Measurements from ENCODE around the gene DCTN1.

DNA sequence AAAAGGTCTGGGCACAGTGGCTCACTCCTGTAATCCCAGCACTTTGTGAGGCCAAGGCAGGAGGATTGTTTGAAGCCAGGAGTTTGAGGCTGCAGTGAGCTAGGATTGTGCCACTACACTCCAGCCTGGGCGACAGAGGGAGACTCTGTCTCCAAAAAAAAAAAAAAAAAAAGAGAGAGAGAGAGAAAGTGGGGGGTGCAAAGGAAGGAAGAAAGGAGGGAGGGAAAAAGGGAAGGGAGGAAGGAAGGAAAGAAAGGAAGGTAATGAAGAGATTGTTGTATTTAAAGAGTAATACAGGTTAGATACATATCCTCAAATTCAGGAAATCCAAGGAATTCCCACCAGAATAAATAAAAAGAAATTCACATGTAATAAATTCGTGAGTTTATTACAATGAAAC is 21.8 kb upstream of the DCTN1 start:
- TF ChIP-seq, protein P1, sequence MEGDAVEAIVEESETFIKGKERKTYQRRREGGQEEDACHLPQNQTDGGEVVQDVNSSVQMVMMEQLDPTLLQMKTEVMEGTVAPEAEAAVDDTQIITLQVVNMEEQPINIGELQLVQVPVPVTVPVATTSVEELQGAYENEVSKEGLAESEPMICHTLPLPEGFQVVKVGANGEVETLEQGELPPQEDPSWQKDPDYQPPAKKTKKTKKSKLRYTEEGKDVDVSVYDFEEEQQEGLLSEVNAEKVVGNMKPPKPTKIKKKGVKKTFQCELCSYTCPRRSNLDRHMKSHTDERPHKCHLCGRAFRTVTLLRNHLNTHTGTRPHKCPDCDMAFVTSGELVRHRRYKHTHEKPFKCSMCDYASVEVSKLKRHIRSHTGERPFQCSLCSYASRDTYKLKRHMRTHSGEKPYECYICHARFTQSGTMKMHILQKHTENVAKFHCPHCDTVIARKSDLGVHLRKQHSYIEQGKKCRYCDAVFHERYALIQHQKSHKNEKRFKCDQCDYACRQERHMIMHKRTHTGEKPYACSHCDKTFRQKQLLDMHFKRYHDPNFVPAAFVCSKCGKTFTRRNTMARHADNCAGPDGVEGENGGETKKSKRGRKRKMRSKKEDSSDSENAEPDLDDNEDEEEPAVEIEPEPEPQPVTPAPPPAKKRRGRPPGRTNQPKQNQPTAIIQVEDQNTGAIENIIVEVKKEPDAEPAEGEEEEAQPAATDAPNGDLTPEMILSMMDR (IDR thresholded peaks at IDR 0.05) = no peak
- TF ChIP-seq POLR2A (IDR thresholded peaks at IDR 0.05; ENCODE audit: low read depth) (no peak), POLR2AphosphoS5 (IDR thresholded peaks at IDR 0.05) (no peak), EP300 (IDR thresholded peaks at IDR 0.05) (no peak)

Data from esophagus muscularis mucosa (tissue), 4 donors.